Erythroblast (primary cell): ENCODE measurements around the gene ERVH48-1.

Experiments used
- GATA1 ChIP-seq: IDR thresholded peaks from 2 replicates; pipeline ENCODE4 v1.6.1; 2011; ENCODE audit warnings: low read depth, mild to moderate bottlenecking, control low read depth, low read length, moderate library complexity
- POLR2A ChIP-seq: IDR thresholded peaks from 2 replicates; pipeline ENCODE4 v1.6.1; 2011; ENCODE audit warnings: mild to moderate bottlenecking, low read length

DNA sequence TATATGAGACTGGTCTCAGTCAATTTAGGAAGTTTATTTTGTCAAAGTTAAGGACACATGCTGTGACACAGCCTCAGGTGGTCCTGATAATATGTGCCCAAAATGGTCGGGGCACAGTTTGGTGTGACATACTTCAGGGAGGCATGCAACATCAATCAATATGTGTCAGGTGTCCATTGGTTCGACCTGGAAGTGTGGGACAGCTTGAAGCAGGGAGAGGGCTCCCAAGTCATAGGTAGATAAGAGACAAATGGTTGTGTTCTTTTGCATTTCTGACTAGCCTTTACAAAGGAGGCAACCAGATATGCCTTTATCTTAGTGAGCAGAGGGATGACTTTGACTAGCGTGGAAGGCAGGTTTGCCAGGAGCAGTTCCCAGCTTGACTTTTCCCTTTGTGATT lies 4.5 kb upstream of the ERVH48-1 start:
- TF ChIP-seq POLR2A = no peak
- no peak for TF ChIP-seq GATA1
